Right lobe of liver (tissue), 4 donors: Measurements from ENCODE around the gene RPUSD3.

ENCODE experiments used
- POLR2A ChIP-seq: fragments of 450-650 bp; IDR thresholded peaks from one replicate; pipeline ENCODE4 v1.6.1; 2017; ENCODE audit warnings: antibody characterized with exemption, mild to moderate bottlenecking
- TF ChIP-seq, protein P1 (sequence below), 4 donors: fragments of 200-600 bp in 3 of 4; fragments of 450-650 bp in 1 of 4; IDR thresholded peaks; one replicate each; pipeline versions ENCODE4 v1.5.1 to v1.8.0; 2016 to 2022; ENCODE audit warnings: antibody characterized with exemption in 4 of 4, mild to moderate bottlenecking in 2 of 4
- donor health status: DM: no; HTN: no; CAD: no.
- donor health status: DM: no; HTN: no; CAD: no.
- donor health status: DM: no; HTN: yes; CAD: no.

DNA sequence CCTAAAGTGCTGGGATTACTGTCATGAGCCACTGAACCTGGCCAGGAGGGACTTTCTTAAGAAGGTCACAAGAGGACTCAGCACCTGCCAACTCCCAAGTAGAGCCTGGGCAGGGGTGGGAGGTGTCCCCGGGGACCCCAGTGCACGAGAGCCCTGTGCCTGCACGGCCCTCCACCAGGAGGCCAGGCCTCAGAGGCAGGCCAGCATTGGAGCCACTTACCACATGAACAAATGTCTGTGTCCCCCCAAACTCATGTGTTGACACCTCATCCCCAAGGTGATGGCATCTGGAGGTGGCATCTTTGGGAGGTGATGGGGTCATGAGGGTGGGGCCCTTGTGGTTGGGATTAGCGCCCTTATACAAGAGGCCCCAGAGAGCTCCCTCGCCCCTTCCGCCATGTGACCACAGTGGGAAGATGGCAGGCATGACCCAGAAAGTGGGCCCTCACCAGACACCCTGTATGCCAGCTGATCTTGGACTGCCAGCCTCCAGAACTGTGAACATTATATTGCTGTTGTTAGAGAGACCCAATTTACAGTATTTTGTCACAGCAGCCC is 3.2 kb upstream of the RPUSD3 start:
- TF ChIP-seq, protein P1, sequence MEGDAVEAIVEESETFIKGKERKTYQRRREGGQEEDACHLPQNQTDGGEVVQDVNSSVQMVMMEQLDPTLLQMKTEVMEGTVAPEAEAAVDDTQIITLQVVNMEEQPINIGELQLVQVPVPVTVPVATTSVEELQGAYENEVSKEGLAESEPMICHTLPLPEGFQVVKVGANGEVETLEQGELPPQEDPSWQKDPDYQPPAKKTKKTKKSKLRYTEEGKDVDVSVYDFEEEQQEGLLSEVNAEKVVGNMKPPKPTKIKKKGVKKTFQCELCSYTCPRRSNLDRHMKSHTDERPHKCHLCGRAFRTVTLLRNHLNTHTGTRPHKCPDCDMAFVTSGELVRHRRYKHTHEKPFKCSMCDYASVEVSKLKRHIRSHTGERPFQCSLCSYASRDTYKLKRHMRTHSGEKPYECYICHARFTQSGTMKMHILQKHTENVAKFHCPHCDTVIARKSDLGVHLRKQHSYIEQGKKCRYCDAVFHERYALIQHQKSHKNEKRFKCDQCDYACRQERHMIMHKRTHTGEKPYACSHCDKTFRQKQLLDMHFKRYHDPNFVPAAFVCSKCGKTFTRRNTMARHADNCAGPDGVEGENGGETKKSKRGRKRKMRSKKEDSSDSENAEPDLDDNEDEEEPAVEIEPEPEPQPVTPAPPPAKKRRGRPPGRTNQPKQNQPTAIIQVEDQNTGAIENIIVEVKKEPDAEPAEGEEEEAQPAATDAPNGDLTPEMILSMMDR (IDR thresholded peaks at IDR 0.05): no peak
- TF ChIP-seq POLR2A: no peak
